CD14-positive monocyte (primary cell): Measurements from ENCODE around the gene RAPGEF6. TPM values are rescaled to one million over a fixed set of nuclear protein-coding genes. Genes with fewer than 3 reads are reported as not detected.

Experiments
- DNase-seq, 3 donors: peaks; one replicate each; pipeline ENCODE4 v3.0.0-alpha.2; 2011 to 2022
- H2AFZ ChIP-seq: 2 replicates; pipeline ENCODE4 v1.6.0; 2012; ENCODE audit warnings: mild to moderate bottlenecking, low read depth, low read length, inconsistent platforms; ENCODE audit not compliant: insufficient read depth, poor library complexity, severe bottlenecking
- H3K27ac ChIP-seq, 2 donors: 1 replicate in 1 of 2; 2 replicates in 1 of 2; pipeline ENCODE4 v1.5.1; 2012 to 2013; ENCODE audit warnings: low read length in 2 of 2, control low read depth in 1 of 2, inconsistent platforms in 1 of 2, low read depth in 1 of 2, mild to moderate bottlenecking in 1 of 2
- H3K27me3 ChIP-seq, 2 donors: one replicate each; pipeline versions ENCODE4 v1.6.0 to v1.6.1; 2011 to 2013; ENCODE audit warnings: low read length in 2 of 2; ENCODE audit not compliant: control insufficient read depth in 2 of 2, insufficient read depth in 2 of 2
- H3K36me3 ChIP-seq, 2 donors: replicated peaks in 1 of 2; 1 replicate in 1 of 2; 2 replicates in 1 of 2; pipeline versions ENCODE4 v1.5.1 to v1.6.1; 2012 to 2013; ENCODE audit warnings: low read length in 2 of 2, control low read depth in 1 of 2, inconsistent platforms in 1 of 2, mild to moderate bottlenecking in 1 of 2; ENCODE audit not compliant: insufficient read depth in 2 of 2, control insufficient read depth in 1 of 2
- H3K4me1 ChIP-seq, 2 donors: 1 replicate in 1 of 2; 2 replicates in 1 of 2; pipeline versions ENCODE4 v1.5.1 to v1.6.1; 2012 to 2013; ENCODE audit warnings: low read length in 2 of 2, control low read depth in 1 of 2, inconsistent platforms in 1 of 2, mild to moderate bottlenecking in 1 of 2, moderate library complexity in 1 of 2; ENCODE audit not compliant: insufficient read depth in 2 of 2, control insufficient read depth in 1 of 2
- H3K4me2 ChIP-seq: replicated peaks from 2 replicates; pipeline ENCODE3; 2012; ENCODE audit warnings: low read length, moderate library complexity, mild to moderate bottlenecking; ENCODE audit not compliant: poor library complexity, severe bottlenecking; ENCODE audit errors: extremely low read depth
- H3K4me3 ChIP-seq, 3 experiments: fragments of 200-600 bp in 1 of 3; sonication (generic) in 1 of 3; replicated peaks in 1 of 3; 1 replicate in 2 of 3; 2 replicates in 1 of 3; pipeline ENCODE4 v1.5.1; 2011 to 2013; ENCODE audit warnings: low read length in 3 of 3, mild to moderate bottlenecking in 3 of 3, control low read depth in 2 of 3, low read depth in 2 of 3, inconsistent platforms in 1 of 3, moderate library complexity in 1 of 3
- H3K79me2 ChIP-seq: 2 replicates; pipeline ENCODE4 v1.6.0; 2012; ENCODE audit warnings: mild to moderate bottlenecking, control low read depth, inconsistent platforms, low read length, moderate library complexity; ENCODE audit not compliant: insufficient read depth
- H3K9ac ChIP-seq: 2 replicates; pipeline ENCODE4 v1.6.0; 2017; ENCODE audit warnings: low read length, mild to moderate bottlenecking; ENCODE audit not compliant: insufficient read depth, poor library complexity, severe bottlenecking
- H3K9me3 ChIP-seq, 2 donors: replicated peaks in 1 of 2; 1 replicate in 1 of 2; 2 replicates in 1 of 2; pipeline versions ENCODE4 v1.5.1 to v1.6.1; 2012 to 2013; ENCODE audit warnings: low read length in 2 of 2, control low read depth in 1 of 2; ENCODE audit not compliant: control insufficient read depth in 1 of 2, insufficient read depth in 1 of 2
- H4K20me1 ChIP-seq: 2 replicates; pipeline ENCODE4 v1.6.0; 2012; ENCODE audit warnings: mild to moderate bottlenecking, low read length, control low read depth, moderate library complexity; ENCODE audit not compliant: insufficient read depth
- H3K27ac Mint-ChIP-seq, 7 donors: one replicate each; pipeline ENCODE4 v1.8.0; 2020; ENCODE audit warnings: mild to moderate bottlenecking in 7 of 7, mixed read lengths in 7 of 7, moderate library complexity in 6 of 7, inconsistent platforms in 2 of 7
- H3K27me3 Mint-ChIP-seq, 3 donors: one replicate each; pipeline ENCODE4 v1.8.0; 2021 to 2022; ENCODE audit warnings: low read depth in 3 of 3, mild to moderate bottlenecking in 3 of 3, mixed read lengths in 3 of 3, moderate library complexity in 3 of 3, inconsistent platforms in 1 of 3
- H3K36me3 Mint-ChIP-seq, 2 donors: one replicate each; pipeline ENCODE4 v1.8.0; 2020; ENCODE audit warnings: mixed read lengths in 2 of 2, inconsistent platforms in 1 of 2, mild to moderate bottlenecking in 1 of 2
- H3K4me1 Mint-ChIP-seq: one replicate; pipeline ENCODE4 v1.8.0; 2020; ENCODE audit warnings: mild to moderate bottlenecking, mixed read lengths
- H3K4me3 Mint-ChIP-seq, 2 donors: one replicate each; pipeline ENCODE4 v1.8.0; 2020; ENCODE audit warnings: mild to moderate bottlenecking in 2 of 2, mixed read lengths in 2 of 2, moderate library complexity in 1 of 2
- H3K9me3 Mint-ChIP-seq, 7 donors: one replicate each; pipeline ENCODE4 v1.8.0; 2020 to 2022; ENCODE audit warnings: mixed read lengths in 7 of 7, mild to moderate bottlenecking in 6 of 7, moderate library complexity in 6 of 7, inconsistent platforms in 2 of 7
- CTCF ChIP-seq: fragments of 200-600 bp; IDR thresholded peaks from one replicate; pipeline ENCODE4 v1.8.0; 2022; ENCODE audit warnings: antibody characterized with exemption, mild to moderate bottlenecking
- WGBS: methylation state at CpG from one replicate; pipeline ENCODE4 v1.1.5; 2013; ENCODE audit warnings: missing lambda C conversion rate; ENCODE audit not compliant: insufficient coverage; 5-methylcytosine and 5-hydroxymethylcytosine counted together
- intact Hi-C, 2 donors: fragments of 100-400 bp; cut with micrococcal nuclease; formaldehyde crosslinking; loops; one replicate each; pipeline versions ENCODE4 v1.15.0 to v1.15.1; 2023
- polyA plus RNA-seq, 3 donors: library from polyadenylated mRNA; depleted of rRNA in 1 of 3; unstranded in 2 of 3; stranded (reverse) in 1 of 3; fragments of 300-500 nt in 2 of 3; fragments of >200 nt in 1 of 3; fragmentation: Illumina TruSeq in 2 of 3; gene quantifications; 1 replicate in 2 of 3; 2 replicates in 1 of 3; pipeline ENCODE4 v1.2.3, GENCODE V29; 2012 to 2021

The RAPGEF6 gene
- polyA plus RNA-seq, 3 donors: 2.9 to 4.8 (median 4.8) TPM

GRCh38 chr5:131377785-131378325 is 257.2 kb downstream of the RAPGEF6 start:
- H3K27ac ChIP-seq: peak overlapping the region in 1 of 2 donors; percentile 93
- no peaks in the 10 kb centered on the region for H4K20me1 ChIP-seq
- Mint-ChIP-seq H3K27ac (peak overlapping the region; percentile 35 to 96 (median 77)), H3K9me3 (peaks cover 0 to 2% (median 0%) of the 10 kb centered on the region in 7 donors), H3K36me3 (peaks cover 14 to 29% of the 10 kb centered on the region in 2 donors), H3K4me3 (no peak overlapping the region), H3K27me3 (no peaks in the 10 kb centered on the region), H3K4me1 (peaks cover 60% of the 10 kb centered on the region)
- no peaks in the 10 kb centered on the region for H3K27me3 ChIP-seq
- H3K4me2 ChIP-seq: no peak overlapping the region
- no peak overlapping the region for H3K4me3 ChIP-seq
- peaks cover 45 to 50% of the 10 kb centered on the region in 2 donors for H3K4me1 ChIP-seq
- no peak for TF ChIP-seq CTCF
- DNase-seq: no peak
- H3K79me2 ChIP-seq: peaks cover 98% of the 10 kb centered on the region
- no peaks in the 10 kb centered on the region for H3K9me3 ChIP-seq
- H3K36me3 ChIP-seq: peaks cover 0 to 2% of the 10 kb centered on the region in 2 donors
- H3K9ac ChIP-seq: no peak overlapping the region
- intact Hi-C loops: no loop called here
- no peak overlapping the region for H2AFZ ChIP-seq
- no CpG with 5 or more reads among the region's 2 CpGs for WGBS

DNA sequence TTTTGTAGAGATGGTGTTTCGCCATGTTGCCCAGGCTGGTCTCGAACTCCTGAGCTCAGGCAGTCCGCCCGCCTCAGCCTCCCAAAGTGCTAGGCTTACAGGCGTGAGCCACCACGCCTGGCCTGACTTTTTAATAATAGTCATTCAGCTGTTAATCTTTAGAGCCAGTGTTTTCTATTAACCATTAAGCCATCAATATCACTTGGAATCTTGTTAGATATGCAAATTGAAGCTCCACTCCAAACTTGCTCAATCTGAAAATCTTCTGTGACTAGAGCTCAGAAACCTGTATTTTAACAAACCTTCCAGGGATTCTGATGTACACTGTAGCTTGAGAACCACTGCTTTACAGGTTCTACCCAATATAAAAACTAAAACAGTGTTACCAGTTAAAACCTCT is 257.7 kb downstream of the RAPGEF6 start:
- peak overlapping the region in 1 of 2 donors; percentile 93 for H3K27ac ChIP-seq
- H2AFZ ChIP-seq: no peak overlapping the region
- H3K4me1 ChIP-seq: peaks cover 42 to 47% of the 10 kb centered on the region in 2 donors
- H3K27ac Mint-ChIP-seq: peak overlapping the region in 6 of 7 donors; percentile 50 to 96 (median 78)
- H4K20me1 ChIP-seq: peaks cover 5% of the 10 kb centered on the region
- peaks cover 0 to 2% of the 10 kb centered on the region in 2 donors for H3K36me3 ChIP-seq
- no peak for TF ChIP-seq CTCF
- intact Hi-C loops: no loop called here
- H3K36me3 Mint-ChIP-seq: peaks cover 14 to 29% of the 10 kb centered on the region in 2 donors
- H3K4me1 Mint-ChIP-seq: peaks cover 58% of the 10 kb centered on the region
- no peak for DNase-seq
- H3K4me2 ChIP-seq: no peak overlapping the region
- peaks cover 0 to 2% (median 0%) of the 10 kb centered on the region in 7 donors for H3K9me3 Mint-ChIP-seq
- no peak overlapping the region for H3K9ac ChIP-seq
- H3K4me3 Mint-ChIP-seq: no peak overlapping the region
- H3K9me3 ChIP-seq: no peaks in the 10 kb centered on the region
- H3K27me3 Mint-ChIP-seq: no peaks in the 10 kb centered on the region
- H3K4me3 ChIP-seq: no peak overlapping the region
- 98% methylated on average over 6 of the region's 6 CpGs for WGBS
- peaks cover 98% of the 10 kb centered on the region for H3K79me2 ChIP-seq
- no peaks in the 10 kb centered on the region for H3K27me3 ChIP-seq
